ENCODE data around the gene KIF18B. TPM values are rescaled to one million over a fixed set of nuclear protein-coding genes. Genes with fewer than 3 reads are reported as not detected.

Gene KIF18B
- total and polyA plus RNA-seq, 2 of the 13 experiments (the other 11 are each of a cell fraction or from before 2014, with no cell fraction given): 15.2 to 15.3 TPM

DNA sequence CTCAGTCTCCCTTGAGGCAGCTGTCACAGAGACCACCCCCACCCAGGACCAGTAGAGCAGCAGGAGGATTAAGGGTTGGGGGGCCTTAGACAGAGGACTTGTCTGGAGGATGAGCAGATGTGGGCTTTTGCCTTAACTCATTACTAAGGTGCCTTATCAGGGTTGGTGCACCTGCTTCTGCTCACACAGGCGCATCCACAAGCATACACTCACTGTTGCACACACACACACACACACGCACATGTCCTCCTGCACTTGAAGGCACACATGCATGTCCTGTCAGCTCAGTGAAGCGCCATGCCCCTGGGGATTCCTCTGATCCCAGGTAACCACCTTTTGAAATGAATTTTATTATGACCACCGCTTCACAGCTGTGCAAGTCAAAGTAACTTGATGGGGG, 33.4 kb downstream of the KIF18B start:
- no peak for TF ChIP-seq AHR (CRISPR knock-in tag; IDR thresholded peaks at IDR 0.05)
- WGBS (ENCODE audit: low lambda C conversion rate): 49% methylated on average over 4 of the region's 4 CpGs

DNA sequence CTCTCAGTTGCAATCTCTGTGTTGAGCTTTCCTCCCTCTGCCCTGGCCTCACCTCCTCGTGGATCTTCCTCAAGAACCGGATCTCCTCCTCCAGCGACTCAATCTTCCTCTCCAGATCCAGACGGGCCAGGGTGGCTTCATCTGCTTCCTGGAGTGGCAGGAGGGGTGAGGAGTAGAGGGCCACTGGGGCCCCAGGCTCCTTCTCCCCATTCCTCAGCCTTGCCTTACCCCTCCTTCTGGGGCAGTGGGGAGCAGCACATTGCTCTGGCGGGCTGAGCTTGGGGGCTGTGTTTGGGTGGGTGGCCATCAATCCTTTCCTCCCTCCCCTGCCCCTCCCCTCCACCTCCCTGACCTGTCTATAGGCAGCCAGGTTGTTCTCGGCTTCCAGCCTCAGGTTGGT, 33.9 kb downstream of the KIF18B start:
- ChIA-PET CTCF (ENCODE audit: low intra/inter-chr PET ratio, low total read pairs) (no interaction called here), POLR2A (no interaction called here)
- Histone ChIP-seq H3K4me1 (ENCODE audit: insufficient read depth, low read length) (peaks cover 62% of the 10 kb centered on the region), H3K27ac (ENCODE audit: extremely low read length, insufficient read depth, low read length) (no peak overlapping the region), H4K20me1 (ENCODE audit: insufficient read depth, low read length) (no peaks in the 10 kb centered on the region), H3K4me2 (ENCODE audit: low read depth, low read length) (peak overlapping the region; percentile 56; the same call in 1 of the 2 replicates), H3K27me3 (ENCODE audit: control insufficient read depth in 1 of 2, insufficient read depth in 2 of 2, low read length in 2 of 2) (peaks cover 10 to 39% of the 10 kb centered on the region in 2 experiments; a peak in 4 of 5 replicates), H3K79me2 (ENCODE audit: insufficient read depth, low read length) (no peaks in the 10 kb centered on the region), H2AFZ (ENCODE audit: low read length) (no peak overlapping the region), H3K9ac (ENCODE audit: insufficient read depth, low read depth, low read length) (no peak overlapping the region), H3K4me3 (replicated peaks in 1 of 3; ENCODE audit: insufficient read depth in 1 of 3, low read depth in 2 of 3, low read length in 3 of 3) (peak overlapping the region in 1 of 3 experiments; percentile 38; a peak in 1 of 6 replicates), H3K9me3 (ENCODE audit: low read length) (no peaks in the 10 kb centered on the region), H3K36me3 (replicated peaks in 1 of 2; ENCODE audit: control insufficient read depth in 1 of 2, insufficient read depth in 2 of 2, low read length in 2 of 2) (no peaks in the 10 kb centered on the region)
- in situ Hi-C loops (cut with HindIII; ENCODE audit: extremely low pct_ligation_motif_present, low pct_unique_long_range_greater_than_20kb) (no loop called here), intact Hi-C loops (cut with micrococcal nuclease; ENCODE audit: unreplicated experiment) (no loop called here)
- no peak for TF ChIP-seq HDAC2 (CRISPR knock-in tag; IDR thresholded peaks at IDR 0.05)
- DNase-seq (ENCODE audit: low spot score) (no peak), ATAC-seq (no peak), FAIRE-seq (no peak)
- WGBS (ENCODE audit: low lambda C conversion rate): 21% methylated on average over 5 of the region's 6 CpGs
- no TSS peak for BruUV-seq (replicated peaks)

More for the DNA sequence above, 33.4 kb downstream of the KIF18B start:
- H3K27me3 ChIP-seq (ENCODE audit: control insufficient read depth in 1 of 2, insufficient read depth in 2 of 2, low read length in 2 of 2): peaks cover 8 to 39% of the 10 kb centered on the region in 2 experiments; a peak in 4 of 5 replicates
- no peaks in the 10 kb centered on the region for H3K36me3 ChIP-seq (replicated peaks in 1 of 2; ENCODE audit: control insufficient read depth in 1 of 2, insufficient read depth in 2 of 2, low read length in 2 of 2)
- ChIA-PET CTCF (ENCODE audit: low intra/inter-chr PET ratio, low total read pairs) (no interaction called here), POLR2A (no interaction called here)
- H3K9me3 ChIP-seq (ENCODE audit: low read length): no peaks in the 10 kb centered on the region
- H2AFZ ChIP-seq (ENCODE audit: low read length): no peak overlapping the region
- H3K4me1 ChIP-seq (ENCODE audit: insufficient read depth, low read length): peaks cover 62% of the 10 kb centered on the region
- H3K4me3 ChIP-seq (replicated peaks in 1 of 3; ENCODE audit: insufficient read depth in 1 of 3, low read depth in 2 of 3, low read length in 3 of 3): no peak overlapping the region
- FAIRE-seq: no peak
- no peak overlapping the region for H3K4me2 ChIP-seq (ENCODE audit: low read depth, low read length)
- no peak overlapping the region for H3K27ac ChIP-seq (ENCODE audit: extremely low read length, insufficient read depth, low read length)
- no peaks in the 10 kb centered on the region for H3K79me2 ChIP-seq (ENCODE audit: insufficient read depth, low read length)
- ATAC-seq: no peak
- no TSS peak for BruUV-seq (replicated peaks)
- H3K9ac ChIP-seq (ENCODE audit: insufficient read depth, low read depth, low read length): no peak overlapping the region
- intact Hi-C loops (cut with micrococcal nuclease; ENCODE audit: unreplicated experiment): no loop called here
- DNase-seq (ENCODE audit: low spot score): no peak
- no peaks in the 10 kb centered on the region for H4K20me1 ChIP-seq (ENCODE audit: insufficient read depth, low read length)
- in situ Hi-C loops (cut with HindIII; ENCODE audit: extremely low pct_ligation_motif_present, low pct_unique_long_range_greater_than_20kb): no loop called here
